Right lobe of liver (tissue), 6 donors: ENCODE results near the gene SLC16A4. TPM values are rescaled to one million over a fixed set of nuclear protein-coding genes. Genes with fewer than 3 reads are reported as not detected.

ENCODE experiments used
- ATAC-seq, 4 donors: fragments of 200-7000 bp; cut with Tn5 transposase; one replicate each; pipeline ENCODE4 v1.9.1; 2020; ENCODE audit warnings: mild to moderate bottlenecking in 4 of 4, moderate library complexity in 4 of 4
- DNase-seq, 3 donors: peaks; one replicate each; pipeline ENCODE4 v3.0.0-alpha.2; 2020
- H3K27ac ChIP-seq, 3 donors: fragments of 200-600 bp; one replicate each; pipeline ENCODE4 v1.8.0; 2022
- H3K27me3 ChIP-seq, 2 donors: fragments of 200-600 bp; one replicate each; pipeline ENCODE4 v1.8.0; 2022
- H3K36me3 ChIP-seq, 4 donors: fragments of 200-600 bp; sonication (generic) in 1 of 4; one replicate each; pipeline versions ENCODE4 v1.5.1 to v1.8.0; 2017 to 2022; ENCODE audit warnings: control low read depth in 1 of 4
- H3K4me1 ChIP-seq, 4 donors: fragments of 200-600 bp; sonication (generic) in 1 of 4; one replicate each; pipeline versions ENCODE4 v1.5.1 to v1.8.0; 2017 to 2022; ENCODE audit warnings: control low read depth in 1 of 4
- H3K4me3 ChIP-seq, 3 donors: fragments of 200-600 bp; one replicate each; pipeline ENCODE4 v1.8.0; 2022
- H3K9me3 ChIP-seq, 4 donors: fragments of 200-600 bp; sonication (generic) in 1 of 4; one replicate each; pipeline versions ENCODE4 v1.5.1 to v1.8.0; 2017 to 2022; ENCODE audit warnings: control low read depth in 1 of 4
- POLR2A ChIP-seq: fragments of 450-650 bp; IDR thresholded peaks from one replicate; pipeline ENCODE4 v1.6.1; 2017; ENCODE audit warnings: antibody characterized with exemption, mild to moderate bottlenecking
- WGBS: methylation state at CpG from one replicate; pipeline ENCODE4 v1.1.6; 2018; ENCODE audit warnings: low coverage, low lambda C conversion rate; ENCODE audit not compliant: insufficient coverage; ENCODE audit errors: missing lambda C conversion rate; 5-methylcytosine and 5-hydroxymethylcytosine counted together
- intact Hi-C, 2 donors: fragments of 100-400 bp; cut with DNase I; formaldehyde crosslinking; loops; one replicate each; pipeline versions ENCODE4 v1.11.2 to v1.14.1; 2022
- total RNA-seq, 6 experiments: library from RNA; depleted of rRNA in 2 of 6; stranded (reverse); fragments of >200 nt in 2 of 6; fragmentation: NEBNext Ultra II Directional in 3 of 6; extraction: Animal tissue kit (Norgen Biotek cat#: 25700) in 3 of 6; gene quantifications; one replicate each; pipeline versions ENCODE4 v1.1.0 to v1.2.4, GENCODE V29; 2016 to 2023
- TF ChIP-seq, protein P1 (sequence below), 4 donors: fragments of 200-600 bp in 3 of 4; fragments of 450-650 bp in 1 of 4; IDR thresholded peaks; one replicate each; pipeline versions ENCODE4 v1.5.1 to v1.8.0; 2016 to 2022; ENCODE audit warnings: antibody characterized with exemption in 4 of 4, mild to moderate bottlenecking in 2 of 4
- donor health status: DM: no; HTN: yes; CAD: no.
- donor health status: DM: no; HTN: no; CAD: no.
- donor health status: DM: no; HTN: no; CAD: no.
- donor health status: DM: no; HTN: yes; CAD: no.
- donor health status: DM: no; HTN: yes; CAD: no.

The SLC16A4 gene
- total RNA-seq, 6 experiments from 2014 or later: 0.49 to 4.0 (median 3.4) TPM

- intact Hi-C loops: loop anchor here in 1 of 2 donors (10.0 kb wide), 1 partner anchor 48 kb away; no protein-coding TSS in a partner anchor
- Histone ChIP-seq H3K36me3 (peaks cover 0 to 2% (median 0%) of the 10 kb centered on the region in 4 donors), H3K4me3 (no peak overlapping the region), H3K4me1 (peaks cover 0 to 13% (median 0%) of the 10 kb centered on the region in 4 donors), H3K27me3 (no peaks in the 10 kb centered on the region), H3K9me3 (no peaks in the 10 kb centered on the region), H3K27ac (no peak overlapping the region)
- TF ChIP-seq POLR2A: no peak
- TF ChIP-seq, protein P1, sequence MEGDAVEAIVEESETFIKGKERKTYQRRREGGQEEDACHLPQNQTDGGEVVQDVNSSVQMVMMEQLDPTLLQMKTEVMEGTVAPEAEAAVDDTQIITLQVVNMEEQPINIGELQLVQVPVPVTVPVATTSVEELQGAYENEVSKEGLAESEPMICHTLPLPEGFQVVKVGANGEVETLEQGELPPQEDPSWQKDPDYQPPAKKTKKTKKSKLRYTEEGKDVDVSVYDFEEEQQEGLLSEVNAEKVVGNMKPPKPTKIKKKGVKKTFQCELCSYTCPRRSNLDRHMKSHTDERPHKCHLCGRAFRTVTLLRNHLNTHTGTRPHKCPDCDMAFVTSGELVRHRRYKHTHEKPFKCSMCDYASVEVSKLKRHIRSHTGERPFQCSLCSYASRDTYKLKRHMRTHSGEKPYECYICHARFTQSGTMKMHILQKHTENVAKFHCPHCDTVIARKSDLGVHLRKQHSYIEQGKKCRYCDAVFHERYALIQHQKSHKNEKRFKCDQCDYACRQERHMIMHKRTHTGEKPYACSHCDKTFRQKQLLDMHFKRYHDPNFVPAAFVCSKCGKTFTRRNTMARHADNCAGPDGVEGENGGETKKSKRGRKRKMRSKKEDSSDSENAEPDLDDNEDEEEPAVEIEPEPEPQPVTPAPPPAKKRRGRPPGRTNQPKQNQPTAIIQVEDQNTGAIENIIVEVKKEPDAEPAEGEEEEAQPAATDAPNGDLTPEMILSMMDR (IDR thresholded peaks at IDR 0.05): no peak
- ATAC-seq (peak in 1 of 4 donors; percentile 19), DNase-seq (no peak)
- 36% methylated on average over 2 of the region's 2 CpGs for WGBS
Observed at GRCh38 chr1:110393286-110393685, 2.5 kb upstream of the SLC16A4 start.

- peak overlapping the region in 2 of 3 donors; percentile 26 to 29 for H3K4me3 ChIP-seq
- H3K4me1 ChIP-seq: peaks cover 0 to 13% (median 0%) of the 10 kb centered on the region in 4 donors
- no peaks in the 10 kb centered on the region for H3K27me3 ChIP-seq
- no peak for TF ChIP-seq POLR2A
- TF ChIP-seq, protein P1 (IDR thresholded peaks at IDR 0.05): no peak
- no peaks in the 10 kb centered on the region for H3K36me3 ChIP-seq
- DNase-seq: no peak
- ATAC-seq: peak in 1 of 4 donors; percentile 22
- H3K27ac ChIP-seq: no peak overlapping the region
- WGBS: 73% methylated on average over 6 of the region's 6 CpGs
- no peaks in the 10 kb centered on the region for H3K9me3 ChIP-seq
- intact Hi-C loops: loop anchor here in 1 of 2 donors (10.0 kb wide), 1 partner anchor 45 kb away; no protein-coding TSS in a partner anchor
Observed at GRCh38 chr1:110390096-110390495, 730 bp downstream of the SLC16A4 start.

DNA sequence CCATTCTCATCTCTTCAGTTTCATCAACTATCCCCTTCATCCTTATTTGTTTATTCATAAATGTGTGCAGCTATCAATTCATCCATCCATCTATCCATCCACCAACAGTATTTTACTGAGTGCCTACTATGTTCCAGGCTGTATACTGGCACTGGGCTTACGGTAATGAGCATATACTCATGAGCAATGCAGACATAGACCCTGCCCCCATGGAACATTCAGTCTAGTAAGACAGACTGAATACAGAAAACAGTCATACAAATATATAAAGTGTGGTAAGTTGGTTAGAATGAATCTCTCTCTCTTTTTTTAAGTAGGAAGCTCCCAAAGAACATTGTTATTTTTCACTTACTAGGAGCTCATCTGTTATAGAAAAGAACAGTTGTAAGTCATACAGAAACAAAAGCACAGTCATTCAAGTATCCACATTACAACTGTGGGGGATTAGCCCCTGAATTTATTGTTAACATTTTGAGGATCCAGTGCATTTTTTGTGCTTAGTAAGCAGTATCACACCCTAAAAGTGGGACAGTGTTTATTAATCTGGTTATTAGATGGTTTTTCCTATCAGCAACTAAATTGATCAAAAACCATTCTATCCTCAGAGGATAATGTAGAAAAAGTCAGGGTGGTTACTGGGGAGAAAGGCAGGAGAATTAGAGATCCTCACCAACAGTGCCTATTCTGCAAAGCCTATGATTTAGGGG is 3.6 kb downstream of the SLC16A4 start:
- WGBS: 80% methylated on average over 1 of the region's 1 CpG
- TF ChIP-seq, protein P1 (IDR thresholded peaks at IDR 0.05): no peak
- TF ChIP-seq POLR2A: no peak
- H3K36me3 ChIP-seq: peaks cover 0 to 4% (median 0%) of the 10 kb centered on the region in 4 donors
- H3K4me3 ChIP-seq: no peak overlapping the region
- H3K9me3 ChIP-seq: no peaks in the 10 kb centered on the region
- H3K4me1 ChIP-seq: no peaks in the 10 kb centered on the region
- intact Hi-C loops: no loop called here
- ATAC-seq: no peak
- DNase-seq: no peak
- H3K27me3 ChIP-seq: no peaks in the 10 kb centered on the region
- no peak overlapping the region for H3K27ac ChIP-seq

DNA sequence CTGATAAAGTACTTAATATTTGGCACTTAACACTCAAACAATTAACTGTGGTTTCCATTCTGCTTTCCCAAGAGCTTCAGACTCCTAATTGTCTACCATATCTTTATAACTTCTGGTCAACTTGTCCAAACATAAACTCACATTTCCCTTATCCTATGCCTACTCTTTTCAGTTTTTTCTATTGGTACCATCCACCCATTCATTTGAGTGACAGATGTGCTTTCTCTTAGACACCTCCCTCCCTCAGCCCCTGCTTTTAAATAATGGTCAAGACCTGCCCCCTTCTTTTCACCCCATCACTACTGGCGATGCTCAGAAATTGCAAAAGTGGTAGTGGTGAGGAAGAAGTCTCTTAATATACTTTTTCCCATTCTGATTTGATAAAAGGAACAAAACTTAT is 5.5 kb downstream of the SLC16A4 start:
- intact Hi-C loops: no loop called here
- no peaks in the 10 kb centered on the region for H3K4me1 ChIP-seq
- H3K27ac ChIP-seq: no peak overlapping the region
- peaks cover 0 to 5% (median 0%) of the 10 kb centered on the region in 4 donors for H3K36me3 ChIP-seq
- no peak for ATAC-seq
- WGBS: 83% methylated on average over 1 of the region's 1 CpG
- H3K4me3 ChIP-seq: no peak overlapping the region
- no peaks in the 10 kb centered on the region for H3K9me3 ChIP-seq
- no peaks in the 10 kb centered on the region for H3K27me3 ChIP-seq
- no peak for DNase-seq
- no peak for TF ChIP-seq POLR2A
- TF ChIP-seq, protein P1 (IDR thresholded peaks at IDR 0.05): no peak
